Measurements from ENCODE around the gene OR1G1.
"Not testable (repeated sequence)": the region's sequence is repeated elsewhere in the genome, so short reads cannot be mapped to it uniquely, and the experiment has no call there.

Gene OR1G1

GRCh38 chr17:3127451-3127850 lies at the start of gene OR1G1:
Gene OR1G1, minus strand, starts transcription at chr17:3127551. Its CDS starts 0 bp downstream, at chr17:3127551.
- DNase-seq = no peak

- DNase-seq = no peak
Measured at GRCh38 chr17:3167574-3167973, 40.2 kb upstream of the OR1G1 start.

- DNase-seq = no peak
Measured at GRCh38 chr17:3157218-3157617, 29.9 kb upstream of the OR1G1 start.

DNA sequence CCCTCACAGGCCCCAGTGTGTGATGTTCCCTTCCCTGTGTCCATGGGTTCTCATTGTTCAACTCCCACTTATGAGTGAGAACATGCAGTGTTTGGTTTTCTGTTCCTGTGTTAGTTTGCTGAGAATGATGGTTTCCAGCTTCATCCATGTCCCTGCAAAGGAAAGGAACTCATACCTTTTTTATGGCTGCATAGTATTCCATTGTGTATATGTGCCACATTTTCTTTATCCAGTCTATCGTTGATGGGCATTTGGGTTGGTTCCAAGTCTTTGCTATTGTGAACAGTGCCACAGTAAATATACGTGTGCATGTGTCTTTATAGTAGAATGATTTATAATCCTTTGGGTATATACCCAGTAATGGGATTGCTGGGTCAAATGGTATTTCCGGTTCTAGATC lies 10.1 kb upstream of the OR1G1 start:
- DNase-seq = not testable (repeated sequence)

GRCh38 chr17:3104322-3104721 lies 23.0 kb downstream of the OR1G1 start, which contains the start of gene OR1D2:
Gene OR1D2, minus strand, starts transcription at chr17:3104422. Its CDS starts 11,426 bp downstream, at chr17:3092996.
- DNase-seq = no peak

All from hematopoietic multipotent progenitor cell treated with erythropoietin and hydrocortisone succinate and interleukin-3 and kit ligand, for 8 days (in vitro differentiated cells).